ENCODE measurements around the gene GNAI3. TPM values are rescaled to one million over a fixed set of nuclear protein-coding genes. Genes with fewer than 3 reads are reported as not detected.

The GNAI3 gene
- total RNA-seq, 1 donor from 2014 or later = 4.9 TPM

- DNase-seq (ENCODE audit: extremely low spot score in 2 of 2) = no peak
- Histone ChIP-seq H3K27me3 (no peaks in the 10 kb centered on the region), H3K27ac (no peak overlapping the region), H3K4me1 (no peaks in the 10 kb centered on the region), H3K9me3 (no peaks in the 10 kb centered on the region), H3K4me3 (no peak overlapping the region), H3K36me3 (no peaks in the 10 kb centered on the region)
- intact Hi-C loops (cut with DNase I) = no loop called here
- TF ChIP-seq CTCF (IDR thresholded peaks at IDR 0.05) (no peak), POLR2A (IDR thresholded peaks at IDR 0.05) (no peak), POLR2AphosphoS5 (IDR thresholded peaks at IDR 0.05; ENCODE audit: insufficient read depth in 1 of 2, low read depth in 1 of 2) (no peak)
Observed at GRCh38 chr1:109610609-109611307, 62.3 kb downstream of the GNAI3 start.

- Histone ChIP-seq H3K4me1 (no peaks in the 10 kb centered on the region), H3K27me3 (no peaks in the 10 kb centered on the region), H3K27ac (no peak overlapping the region), H3K9me3 (no peaks in the 10 kb centered on the region), H3K36me3 (no peaks in the 10 kb centered on the region), H3K4me3 (no peak overlapping the region)
- TF ChIP-seq POLR2AphosphoS5 (IDR thresholded peaks at IDR 0.05; ENCODE audit: insufficient read depth in 1 of 2, low read depth in 1 of 2) = no peak
- intact Hi-C loops (cut with DNase I) = no loop called here
- no peak for DNase-seq (ENCODE audit: extremely low spot score in 2 of 2)
Observed at GRCh38 chr1:109611308-109611990, 63.0 kb downstream of the GNAI3 start.

GRCh38 chr1:109613361-109614147, 65.1 kb downstream of the GNAI3 start:
- TF ChIP-seq POLR2A (IDR thresholded peaks at IDR 0.05) (no peak), CTCF (IDR thresholded peaks at IDR 0.05) (no peak), POLR2AphosphoS5 (IDR thresholded peaks at IDR 0.05; ENCODE audit: insufficient read depth in 1 of 2, low read depth in 1 of 2) (no peak)
- H3K27ac ChIP-seq = no peak overlapping the region

GRCh38 chr1:109615879-109616278, 67.5 kb downstream of the GNAI3 start:
- no peak overlapping the region for H3K4me3 ChIP-seq
- no peaks in the 10 kb centered on the region for H3K27me3 ChIP-seq
- intact Hi-C loops (cut with DNase I) = no loop called here
- TF ChIP-seq CTCF (IDR thresholded peaks at IDR 0.05) (no peak), POLR2AphosphoS5 (IDR thresholded peaks at IDR 0.05; ENCODE audit: insufficient read depth in 1 of 2, low read depth in 1 of 2) (no peak), POLR2A (IDR thresholded peaks at IDR 0.05) (no peak)
- no peaks in the 10 kb centered on the region for H3K36me3 ChIP-seq
- peaks cover 10% of the 10 kb centered on the region for H3K4me1 ChIP-seq
- H3K27ac ChIP-seq = no peak overlapping the region
- no peaks in the 10 kb centered on the region for H3K9me3 ChIP-seq
- no peak for DNase-seq (ENCODE audit: extremely low spot score in 2 of 2)

More at GRCh38 chr1:109613361-109614147, 65.1 kb downstream of the GNAI3 start:
- DNase-seq (ENCODE audit: extremely low spot score in 2 of 2) = no peak
- Histone ChIP-seq H3K4me3 (no peak overlapping the region), H3K4me1 (peaks cover under 1% of the 10 kb centered on the region), H3K9me3 (no peaks in the 10 kb centered on the region), H3K27me3 (no peaks in the 10 kb centered on the region), H3K36me3 (no peaks in the 10 kb centered on the region)
- intact Hi-C loops (cut with DNase I) = no loop called here

GRCh38 chr1:109616391-109616790, 68.0 kb downstream of the GNAI3 start:
- TF ChIP-seq POLR2AphosphoS5 (IDR thresholded peaks at IDR 0.05; ENCODE audit: insufficient read depth in 1 of 2, low read depth in 1 of 2) (no peak), CTCF (IDR thresholded peaks at IDR 0.05) (no peak), POLR2A (IDR thresholded peaks at IDR 0.05) (no peak)
- Histone ChIP-seq H3K4me3 (no peak overlapping the region), H3K9me3 (no peaks in the 10 kb centered on the region), H3K36me3 (no peaks in the 10 kb centered on the region), H3K27ac (no peak overlapping the region), H3K4me1 (peaks cover 14% of the 10 kb centered on the region), H3K27me3 (no peaks in the 10 kb centered on the region)
- no peak for DNase-seq (ENCODE audit: extremely low spot score in 2 of 2)
- intact Hi-C loops (cut with DNase I) = no loop called here

Measured in vagina (tissue), 2 donors.